ENCODE results near the gene UBE2S. TPM values are rescaled to one million over a fixed set of nuclear protein-coding genes. Genes with fewer than 3 reads are reported as not detected.
A peak's percentile ranks its signal among the peaks of the same experiment; 100 is the strongest.
"Not testable (repeated sequence)": the region's sequence is repeated elsewhere in the genome, so short reads cannot be mapped to it uniquely, and the experiment has no call there.

The UBE2S gene
- polyA plus RNA-seq, 3 donors: 38.8 to 53.3 (median 46.7) TPM

DNA sequence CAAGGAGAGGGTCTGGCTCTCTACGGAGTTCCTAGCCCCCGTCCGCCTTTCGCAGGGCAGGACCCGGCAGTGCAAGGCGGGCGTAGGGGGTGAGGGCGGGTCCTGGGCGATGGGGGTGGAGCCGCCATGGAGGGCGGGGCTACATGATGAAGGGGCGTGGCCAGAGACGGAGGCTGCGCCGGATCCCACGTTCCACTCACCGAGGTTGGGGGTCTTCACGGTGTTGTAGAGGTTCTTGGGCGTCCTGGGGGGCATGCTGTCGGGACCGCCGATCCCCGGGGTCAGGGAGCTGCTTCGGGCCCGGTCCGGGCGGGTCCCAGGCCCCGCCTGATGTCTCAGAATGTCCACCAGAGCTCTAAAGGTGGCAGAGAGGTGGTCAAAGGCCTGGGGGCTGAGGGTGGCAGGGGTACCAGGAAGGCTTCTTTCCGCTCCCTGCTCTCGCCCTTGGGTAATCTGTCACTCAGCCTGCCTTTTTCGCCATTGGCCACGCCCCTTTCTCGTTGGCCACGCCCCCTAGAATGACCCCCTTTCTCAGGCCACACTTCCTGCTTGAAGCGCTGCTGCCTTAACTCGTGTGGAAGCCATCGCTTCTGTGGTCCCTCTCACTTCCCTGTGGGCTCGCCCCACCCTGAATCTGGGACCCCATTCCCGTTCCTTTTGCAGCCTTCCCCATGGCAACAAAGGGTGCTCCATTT lies 33.0 kb upstream of the UBE2S start:
- no peak for DNase-seq (ENCODE audit: low read depth in 3 of 3, low spot score in 2 of 3)

DNA sequence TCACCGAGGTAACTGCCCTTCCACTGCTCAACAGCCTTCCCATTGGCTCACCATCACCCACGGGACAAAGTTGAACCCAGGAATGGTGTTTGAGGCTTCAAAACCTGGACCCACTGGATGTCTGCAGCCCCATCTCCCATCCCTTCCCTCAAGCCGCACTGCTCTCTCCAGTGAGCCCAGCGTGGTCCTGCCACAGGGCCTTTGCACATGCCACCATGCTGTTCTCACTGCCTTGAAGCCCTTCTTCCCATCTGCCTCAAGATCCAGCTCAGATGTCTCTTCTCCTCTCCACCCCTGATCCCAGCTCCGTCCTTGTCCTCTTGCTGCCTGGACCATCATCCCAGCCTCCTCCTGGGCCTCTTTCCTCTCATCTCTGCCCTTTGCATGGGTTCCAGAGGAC lies 31.5 kb upstream of the UBE2S start:
- DNase-seq (ENCODE audit: low read depth in 3 of 3, low spot score in 2 of 3): no peak

DNA sequence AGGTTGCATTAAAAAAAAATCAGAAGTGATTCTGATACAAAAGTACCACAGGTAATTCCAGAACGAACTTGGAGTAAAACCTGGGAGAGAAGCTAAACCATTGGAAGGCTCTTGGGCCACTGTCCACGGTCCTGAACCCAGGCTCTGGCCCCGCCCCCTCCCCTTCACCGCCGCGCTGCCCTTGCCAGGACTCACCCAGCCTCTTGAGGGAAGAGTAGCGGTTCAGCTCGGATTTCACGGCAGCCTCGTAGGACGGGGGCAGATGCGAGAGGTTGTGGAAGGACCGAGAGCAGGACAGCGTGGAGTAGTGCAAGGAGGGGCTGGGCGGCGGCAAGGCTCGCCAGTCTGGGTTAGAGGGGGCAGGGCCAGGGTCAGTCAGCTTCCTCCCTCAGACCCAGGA lies 29.8 kb upstream of the UBE2S start:
- DNase-seq (ENCODE audit: low read depth in 3 of 3, low spot score in 2 of 3): no peak

GRCh38 chr19:55436847-55437246 lies 29.3 kb upstream of the UBE2S start:
- DNase-seq (ENCODE audit: low read depth in 3 of 3, low spot score in 2 of 3): no peak

DNA sequence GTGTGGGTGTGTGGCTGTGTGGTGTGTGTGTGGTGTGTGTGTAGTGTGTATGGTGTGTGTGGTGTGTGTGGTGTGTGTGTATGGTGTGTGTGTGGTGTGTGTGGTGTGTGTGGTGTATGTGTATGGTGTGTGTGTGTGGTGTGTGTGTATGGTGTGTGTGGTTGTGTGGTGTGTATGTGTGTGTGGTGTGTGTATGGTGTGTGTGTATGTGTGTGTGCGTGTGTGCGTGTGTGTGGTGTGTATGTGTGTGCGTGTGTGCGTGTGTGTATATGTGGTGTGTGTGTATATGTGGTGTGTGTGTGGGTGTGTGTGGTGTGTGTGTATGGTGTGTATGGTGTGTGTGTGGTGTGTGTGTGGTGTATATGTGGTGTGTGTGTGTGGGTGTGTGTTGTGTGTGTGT lies 27.4 kb upstream of the UBE2S start:
- DNase-seq (ENCODE audit: low read depth in 3 of 3, low spot score in 2 of 3): no peak

DNA sequence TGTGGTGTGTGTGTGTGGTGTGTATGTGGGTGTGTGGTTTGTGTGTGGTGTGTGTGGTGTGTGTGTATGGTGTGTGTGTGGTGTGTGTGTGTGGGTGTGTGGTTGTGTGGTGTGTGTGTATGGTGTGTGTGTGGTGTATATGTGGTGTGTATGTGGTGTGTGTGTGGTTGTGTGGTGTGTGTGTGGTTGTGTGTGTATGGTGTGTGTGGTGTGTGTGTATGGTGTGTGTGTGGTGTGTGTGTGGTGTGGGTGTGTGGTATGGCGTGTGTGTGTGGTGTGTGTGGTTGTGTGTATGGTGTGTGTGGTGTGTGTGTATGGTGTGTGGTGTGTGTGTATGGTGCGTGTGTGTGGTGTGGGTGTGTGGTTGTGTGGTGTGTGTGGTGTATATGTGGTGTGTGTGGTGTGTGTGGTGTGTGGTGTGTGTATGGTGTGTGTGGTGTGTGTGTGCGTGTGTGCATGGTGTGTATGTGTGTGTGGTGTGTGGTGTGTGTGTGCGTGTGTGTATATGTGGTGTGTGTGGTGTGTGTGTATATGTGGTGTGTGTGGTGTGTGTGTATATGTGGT lies 26.9 kb upstream of the UBE2S start:
- DNase-seq (ENCODE audit: low read depth in 3 of 3, low spot score in 2 of 3): no peak

DNA sequence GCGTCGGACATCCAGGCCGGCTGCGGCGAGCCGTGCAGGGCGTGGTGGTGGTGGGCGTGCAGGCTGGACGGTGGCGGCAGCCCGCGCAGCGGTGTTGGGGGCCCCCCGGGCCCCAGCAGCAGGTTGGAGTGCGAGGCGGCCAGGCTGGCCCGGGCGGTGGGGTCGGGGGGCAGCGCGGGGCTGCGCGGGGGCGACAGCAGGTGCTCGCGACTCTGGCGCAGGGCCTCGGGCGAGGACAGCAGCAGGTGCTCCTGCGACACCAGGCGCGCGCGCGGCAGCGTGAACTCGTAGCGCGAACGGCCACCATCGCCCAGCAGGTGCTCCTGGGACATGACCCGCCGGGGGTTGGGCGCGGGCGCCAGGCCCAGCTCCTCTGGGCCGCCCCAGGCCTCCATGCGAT lies 25.7 kb upstream of the UBE2S start:
- DNase-seq (ENCODE audit: low read depth in 3 of 3, low spot score in 2 of 3): no peak

DNA sequence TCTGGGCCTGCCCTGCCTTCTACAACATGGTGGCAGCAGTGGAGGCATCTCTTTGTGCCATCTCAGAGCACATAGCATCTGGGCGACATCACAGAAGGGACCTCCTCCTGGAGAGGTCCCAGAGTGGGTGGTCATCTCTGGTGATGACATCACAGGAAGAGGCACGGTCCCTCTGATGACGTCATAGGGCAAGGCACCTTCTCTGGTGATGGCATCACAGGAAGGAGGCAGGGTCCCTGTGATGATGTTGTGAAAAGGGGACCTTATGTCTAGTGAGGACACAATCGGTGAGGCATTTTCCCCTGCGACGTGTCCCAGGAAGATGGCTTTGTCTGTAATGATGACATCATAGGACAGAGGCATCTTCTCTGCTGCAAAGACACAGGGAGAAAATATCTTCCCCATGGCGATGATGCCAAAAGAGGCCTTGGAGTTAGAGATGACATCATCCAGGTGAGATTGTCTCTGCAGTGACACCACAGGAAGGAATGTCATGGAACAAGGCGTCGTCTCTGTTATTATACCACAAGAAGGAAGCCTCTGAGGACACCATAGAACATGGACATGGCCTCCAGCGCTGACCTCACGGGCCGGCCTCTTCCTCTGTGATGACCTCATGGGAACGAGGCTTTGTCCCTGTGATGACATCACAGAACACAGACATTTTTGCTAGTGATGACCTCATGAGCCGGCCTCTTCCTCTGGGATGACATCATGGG lies 24.8 kb upstream of the UBE2S start:
- DNase-seq (ENCODE audit: low read depth in 3 of 3, low spot score in 2 of 3): no peak

DNA sequence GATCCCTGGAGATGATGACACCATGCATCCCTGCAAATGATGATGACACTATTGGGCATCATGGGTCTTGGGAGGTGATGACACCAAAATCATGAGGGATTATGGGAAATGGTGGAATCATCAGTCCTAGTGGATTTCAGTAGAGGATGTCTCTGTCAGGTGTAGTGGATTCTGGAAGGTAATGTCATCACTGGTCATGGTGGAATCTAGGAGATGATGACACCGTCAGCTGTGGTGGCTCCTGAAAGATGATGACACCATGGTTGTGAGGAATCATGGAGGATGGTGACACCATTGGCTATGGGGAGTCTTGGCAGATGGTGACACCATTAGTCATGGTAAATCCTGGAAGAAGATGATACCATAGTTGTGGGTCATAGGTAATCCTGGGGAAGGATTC lies 23.6 kb upstream of the UBE2S start:
- DNase-seq (ENCODE audit: low read depth in 3 of 3, low spot score in 2 of 3): no peak

DNA sequence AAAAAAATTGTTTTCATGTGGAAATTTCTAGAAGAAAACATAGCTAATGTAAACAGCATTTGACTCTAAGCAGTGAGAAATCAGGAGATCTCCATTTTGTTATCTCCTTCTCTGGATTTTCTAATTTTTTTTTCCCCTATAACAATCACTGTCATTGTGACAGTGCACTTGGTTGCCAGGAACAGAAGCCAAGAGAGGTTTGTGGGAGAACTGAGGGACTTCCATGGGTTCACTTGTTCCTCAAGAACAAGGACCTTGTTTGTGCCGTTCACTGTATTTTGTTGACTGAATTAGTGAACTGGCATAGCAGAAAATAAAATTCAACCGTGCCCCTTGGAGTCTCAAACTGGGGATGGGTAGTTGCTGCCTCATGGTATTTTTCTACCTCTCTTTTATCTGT lies 18.5 kb upstream of the UBE2S start:
- no peak for DNase-seq (ENCODE audit: low read depth in 3 of 3, low spot score in 2 of 3)

GRCh38 chr19:55424518-55424917 lies 16.9 kb upstream of the UBE2S start:
- no peak for DNase-seq (ENCODE audit: low read depth in 3 of 3, low spot score in 2 of 3)

GRCh38 chr19:55423225-55424005 lies 15.8 kb upstream of the UBE2S start:
- DNase-seq (ENCODE audit: low read depth in 3 of 3, low spot score in 2 of 3): no peak

DNA sequence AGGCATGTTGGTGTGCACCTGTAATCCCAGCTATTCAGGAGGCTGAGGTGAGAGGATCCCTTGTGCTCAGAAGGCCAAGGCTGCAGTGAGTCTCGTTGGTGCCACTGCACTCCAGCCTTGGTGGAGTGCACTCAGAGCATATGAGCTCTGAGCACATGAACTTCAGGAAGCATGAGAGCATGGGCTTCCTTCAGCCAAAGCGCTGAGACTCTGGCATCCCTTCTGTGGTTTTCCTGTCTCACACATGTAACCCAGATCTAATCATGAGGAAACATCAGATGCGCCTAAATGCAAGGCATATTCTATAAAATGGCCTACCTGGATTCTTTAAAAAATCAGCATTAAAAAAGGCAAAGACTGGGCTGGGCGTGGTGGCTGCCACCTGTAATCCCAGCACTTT lies 13.7 kb upstream of the UBE2S start:
- DNase-seq (ENCODE audit: low read depth in 3 of 3, low spot score in 2 of 3): not testable (repeated sequence)

GRCh38 chr19:55419624-55420236 lies 12.1 kb upstream of the UBE2S start:
- no peak for DNase-seq (ENCODE audit: low read depth in 3 of 3, low spot score in 2 of 3)

- DNase-seq (ENCODE audit: low read depth in 3 of 3, low spot score in 2 of 3): no peak
Observed at GRCh38 chr19:55419103-55419502, 11.5 kb upstream of the UBE2S start.

DNA sequence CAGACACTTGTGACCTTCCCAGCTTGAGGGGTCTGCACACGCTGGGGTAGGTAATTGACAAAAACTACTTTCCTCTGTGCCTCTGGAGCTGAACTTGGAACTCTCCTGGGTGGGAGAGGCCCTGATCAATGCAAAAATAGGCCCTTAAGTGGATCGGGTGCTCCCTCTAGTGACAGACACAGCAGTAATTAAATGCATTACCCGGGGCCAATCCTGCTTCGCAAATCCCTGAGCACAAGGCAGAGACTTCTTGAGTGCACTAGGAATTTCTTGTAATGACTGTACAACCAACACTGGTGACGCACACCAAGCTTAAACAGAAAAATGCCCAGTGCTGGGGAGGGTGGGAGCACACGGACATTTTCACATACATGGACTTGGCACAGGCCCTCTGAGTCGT lies 10.6 kb upstream of the UBE2S start:
- DNase-seq (ENCODE audit: low read depth in 3 of 3, low spot score in 2 of 3): peak in 1 of 3 donors; percentile 61

DNA sequence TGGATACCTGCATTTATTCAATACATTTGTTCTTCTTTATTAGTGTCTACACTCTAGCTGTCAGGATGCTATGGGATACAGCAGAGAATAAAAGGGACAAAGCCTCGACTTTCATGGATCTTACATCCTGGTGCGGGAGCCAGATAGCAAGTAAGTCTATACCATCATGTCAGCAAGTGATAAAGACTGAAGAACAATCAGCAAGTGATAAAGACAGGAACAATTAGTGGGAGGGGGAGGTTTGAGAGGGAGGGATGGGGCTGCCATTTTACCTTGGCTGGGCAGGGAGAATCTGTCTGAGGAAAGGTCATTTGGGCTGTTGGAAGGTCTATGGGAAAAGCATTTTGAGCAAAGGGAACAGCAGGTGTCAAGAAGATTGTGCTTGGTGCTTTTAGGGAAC lies 2.6 kb upstream of the UBE2S start:
- no peak for DNase-seq (ENCODE audit: low read depth in 3 of 3, low spot score in 2 of 3)

DNA sequence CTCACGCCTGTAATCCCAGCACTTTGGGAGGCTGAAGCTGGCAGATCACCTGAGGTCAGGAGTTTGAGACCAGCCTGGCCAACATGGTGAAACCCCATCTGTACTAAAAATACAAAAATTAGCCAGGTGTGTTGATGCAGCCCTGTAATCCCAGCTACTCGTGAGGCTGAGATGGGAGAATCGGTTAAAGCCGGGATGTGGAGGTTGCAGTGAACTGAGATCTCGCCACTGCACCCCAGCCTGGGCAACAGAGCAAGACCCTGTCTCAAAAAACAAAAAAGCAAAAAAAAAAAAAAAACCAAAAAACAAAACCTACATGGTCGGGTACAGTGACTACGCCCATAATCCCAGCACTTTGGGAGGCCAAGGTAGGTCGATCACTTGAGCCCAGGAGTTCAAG lies 1.6 kb upstream of the UBE2S start:
- DNase-seq (ENCODE audit: low read depth in 3 of 3, low spot score in 2 of 3): not testable (repeated sequence)

DNA sequence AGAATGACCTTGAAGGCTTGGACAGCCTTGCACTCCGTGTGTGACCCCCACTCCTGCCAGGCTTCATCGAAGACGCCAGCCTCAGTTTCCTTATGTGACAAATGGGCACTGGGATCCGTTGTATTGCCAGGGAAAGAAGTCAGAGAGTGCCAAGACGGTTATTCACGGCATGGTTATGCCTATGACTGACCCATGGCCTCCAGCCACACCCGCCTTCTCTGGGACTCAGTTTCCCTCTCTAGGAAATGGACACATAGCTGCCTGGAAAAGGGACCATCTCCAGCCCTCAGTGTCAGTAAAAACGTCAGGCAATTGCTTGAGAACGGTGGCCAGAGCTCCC lies 915 bp upstream of the UBE2S start:
- DNase-seq (ENCODE audit: low read depth in 3 of 3, low spot score in 2 of 3): no peak

DNA sequence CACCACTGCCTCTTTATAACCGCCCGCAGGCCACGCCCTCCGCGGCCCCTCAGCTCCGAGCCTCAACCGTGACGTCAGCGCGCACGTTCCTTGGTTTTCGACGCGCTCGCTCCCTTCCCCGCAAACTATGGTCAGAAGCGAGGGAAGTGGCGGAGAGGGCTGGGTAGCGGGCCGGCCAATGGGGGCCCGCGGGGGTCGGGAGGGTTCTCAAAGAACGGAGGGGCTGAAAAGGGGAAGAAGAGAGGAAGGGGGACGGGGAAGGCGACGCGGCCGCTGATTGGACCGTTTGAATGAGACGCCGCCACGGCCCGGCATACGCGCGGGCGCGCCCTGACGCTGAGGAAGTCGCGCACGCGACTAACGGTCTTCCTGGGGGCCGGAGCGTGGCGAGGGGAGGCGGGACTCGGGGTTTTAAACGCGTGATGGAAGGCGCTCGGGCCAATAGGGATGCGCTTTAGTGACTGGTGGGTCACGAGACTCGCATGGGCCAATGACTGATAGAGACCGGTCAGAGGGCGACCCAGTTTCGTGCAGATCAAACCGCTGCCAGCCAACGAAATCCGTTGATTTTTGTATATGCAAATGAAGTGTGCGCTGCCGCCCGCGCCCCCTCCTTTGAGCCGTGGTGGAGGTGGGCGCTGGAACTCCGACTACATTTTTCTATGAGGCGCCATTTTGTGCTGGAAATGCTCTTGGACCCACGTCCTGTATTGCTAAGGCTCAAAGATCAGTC lies 378 bp upstream of the UBE2S start:
- peak; percentile 97 for DNase-seq (ENCODE audit: low read depth in 3 of 3, low spot score in 2 of 3)
